IMR-90 (cell line): ENCODE results near the gene ABL1. TPM values are rescaled to one million over a fixed set of nuclear protein-coding genes. Genes with fewer than 3 reads are reported as not detected.

ENCODE experiments used
- ATAC-seq: fragments of 200-7000 bp; cut with Tn5 transposase; 2 replicates; pipeline ENCODE4 v1.9.1; 2020; ENCODE audit warnings: low read depth, mild to moderate bottlenecking, moderate library complexity
- BruUV-seq: library from RNA; stranded (reverse); fragments of 400-500 nt; replicated peaks from 2 replicates; lab custom pipeline; 2021; lab: Mats Ljungman, UMichigan
- CTCF ChIA-PET: fragments of 300-600 bp; formaldehyde crosslinking; extraction: SDS; loops from one replicate; lab custom pipeline; 2021; ENCODE audit warnings: antibody characterized with exemption; lab: Yijun Ruan, JAX
- POLR2A ChIA-PET: fragments of 300-600 bp; sonication (Branson Sonifier 250); formaldehyde crosslinking; loops from one replicate; lab custom pipeline; 2022; ENCODE audit warnings: antibody characterized with exemption; ENCODE audit not compliant: unreplicated experiment; lab: Charles Lee
- DNase-seq: peaks from one replicate; pipeline ENCODE4 v3.0.0; 2013
- H2AFZ ChIP-seq: replicated peaks from 2 replicates; pipeline ENCODE3; 2013; ENCODE audit warnings: low read length, mild to moderate bottlenecking; ENCODE audit not compliant: poor library complexity
- H2AK5ac ChIP-seq: 2 replicates; pipeline ENCODE4 v1.6.1; 2013; ENCODE audit warnings: low read depth, low read length, inconsistent platforms
- H2AK9ac ChIP-seq: replicated peaks from 2 replicates; pipeline ENCODE3; 2013; ENCODE audit warnings: mild to moderate bottlenecking, low read depth, low read length, moderate library complexity; ENCODE audit not compliant: poor library complexity
- H2BK120ac ChIP-seq: 2 replicates; pipeline ENCODE4 v1.6.1; 2013; ENCODE audit warnings: low read depth, low read length, inconsistent platforms
- H2BK15ac ChIP-seq: 3 replicates; pipeline ENCODE4 v1.6.1; 2013; ENCODE audit warnings: low read depth, low read length, inconsistent platforms
- H2BK20ac ChIP-seq: 2 replicates; pipeline ENCODE4 v1.6.1; 2013; ENCODE audit warnings: low read depth, mild to moderate bottlenecking, inconsistent platforms, low read length, moderate library complexity
- H2BK5ac ChIP-seq: 2 replicates; pipeline ENCODE4 v1.6.1; 2013; ENCODE audit warnings: mild to moderate bottlenecking, low read depth, low read length, inconsistent platforms; ENCODE audit not compliant: poor library complexity, severe bottlenecking
- H3K14ac ChIP-seq: replicated peaks from 2 replicates; pipeline ENCODE4 v1.6.1; 2013; ENCODE audit warnings: low read depth, low read length, inconsistent platforms
- H3K18ac ChIP-seq: 2 replicates; pipeline ENCODE4 v1.6.1; 2013; ENCODE audit warnings: low read depth, low read length, control low read depth
- H3K23ac ChIP-seq: 2 replicates; pipeline ENCODE4 v1.6.1; 2013; ENCODE audit warnings: low read depth, low read length, inconsistent platforms
- H3K27ac ChIP-seq: 2 replicates; pipeline ENCODE4 v1.5.1; 2013; ENCODE audit warnings: mild to moderate bottlenecking, control low read depth, low read length; ENCODE audit not compliant: insufficient read depth
- H3K27me3 ChIP-seq: 2 replicates; pipeline ENCODE4 v1.6.1; 2013; ENCODE audit warnings: low read length; ENCODE audit not compliant: control insufficient read depth, insufficient read depth
- H3K36me3 ChIP-seq: 2 replicates; pipeline ENCODE4 v1.6.1; 2013; ENCODE audit warnings: low read length, mixed read lengths; ENCODE audit not compliant: control insufficient read depth, insufficient read depth
- H3K4ac ChIP-seq: 2 replicates; pipeline ENCODE4 v1.6.1; 2013; ENCODE audit warnings: low read depth, low read length, inconsistent platforms
- H3K4me1 ChIP-seq: 2 replicates; pipeline ENCODE4 v1.6.1; 2013; ENCODE audit warnings: low read length, mixed read lengths; ENCODE audit not compliant: control insufficient read depth, insufficient read depth
- H3K4me2 ChIP-seq: 2 replicates; pipeline ENCODE4 v1.6.1; 2013; ENCODE audit warnings: low read depth, mild to moderate bottlenecking, control low read depth, low read length, moderate library complexity
- H3K4me3 ChIP-seq: 2 replicates; pipeline ENCODE4 v1.5.1; 2013; ENCODE audit warnings: low read depth, mild to moderate bottlenecking, control low read depth, low read length, moderate library complexity; ENCODE audit not compliant: insufficient read depth
- H3K56ac ChIP-seq: 2 replicates; pipeline ENCODE4 v1.6.1; 2013; ENCODE audit warnings: low read length, inconsistent platforms; ENCODE audit not compliant: insufficient read depth; ENCODE audit errors: extremely low read depth
- H3K79me1 ChIP-seq, 2 experiments: 2 replicates each; pipeline ENCODE4 v1.6.1; 2013; ENCODE audit warnings: low read length in 2 of 2, inconsistent platforms in 1 of 2, low read depth in 1 of 2
- H3K9ac ChIP-seq: 2 replicates; pipeline ENCODE4 v1.6.1; 2013; ENCODE audit warnings: low read depth, low read length, control low read depth
- H3K9me1 ChIP-seq: 2 replicates; pipeline ENCODE4 v1.6.1; 2013; ENCODE audit warnings: low read length, inconsistent platforms; ENCODE audit not compliant: insufficient read depth
- H3K9me3 ChIP-seq: 2 replicates; pipeline ENCODE4 v1.6.1; 2013; ENCODE audit warnings: low read length; ENCODE audit not compliant: control insufficient read depth, insufficient read depth
- H4K20me1 ChIP-seq: 2 replicates; pipeline ENCODE4 v1.6.1; 2013; ENCODE audit warnings: low read length, inconsistent platforms; ENCODE audit not compliant: insufficient read depth
- H4K5ac ChIP-seq: 2 replicates; pipeline ENCODE4 v1.6.1; 2013; ENCODE audit warnings: mild to moderate bottlenecking, low read depth, low read length, control low read depth
- H4K8ac ChIP-seq, 2 experiments: 2 replicates each; pipeline ENCODE4 v1.6.1; 2013; ENCODE audit warnings: low read depth in 2 of 2, low read length in 2 of 2, control low read depth in 1 of 2, inconsistent platforms in 1 of 2
- H4K91ac ChIP-seq: 2 replicates; pipeline ENCODE4 v1.6.1; 2013; ENCODE audit warnings: low read depth, low read length, inconsistent platforms; ENCODE audit not compliant: insufficient read depth
- BHLHE40 ChIP-seq: fragments of 150-350 bp; IDR thresholded peaks from 2 replicates; pipeline ENCODE4 v1.6.1; 2016; ENCODE audit warnings: mild to moderate bottlenecking, low read depth, low read length
- CEBPB ChIP-seq: IDR thresholded peaks from 2 replicates; pipeline ENCODE4 v1.6.1; 2012; ENCODE audit warnings: low read depth, low read length, improper control_type of control experiment
- CHD1 ChIP-seq: IDR thresholded peaks from 2 replicates; pipeline ENCODE4 v1.6.1; 2012; ENCODE audit warnings: low read depth, low read length, improper control_type of control experiment
- FOS ChIP-seq: fragments of 150-350 bp; IDR thresholded peaks from 2 replicates; pipeline ENCODE4 v1.6.1; 2016; ENCODE audit warnings: low read depth, low read length
- MAFK ChIP-seq: IDR thresholded peaks from 2 replicates; pipeline ENCODE4 v1.6.1; 2012; ENCODE audit warnings: low read depth, low read length, improper control_type of control experiment
- NFE2L2 ChIP-seq: fragments of 150-350 bp; IDR thresholded peaks from 2 replicates; pipeline ENCODE4 v1.6.1; 2016; ENCODE audit warnings: low read depth, mild to moderate bottlenecking, low read length
- POLR2A ChIP-seq: IDR thresholded peaks from 2 replicates; pipeline ENCODE4 v1.6.1; 2012; ENCODE audit warnings: mild to moderate bottlenecking, low read depth, low read length
- RCOR1 ChIP-seq: IDR thresholded peaks from 2 replicates; pipeline ENCODE4 v1.6.1; 2012; ENCODE audit warnings: mild to moderate bottlenecking, low read length, improper control_type of control experiment; ENCODE audit not compliant: insufficient replicate concordance
- RFX5 ChIP-seq: IDR thresholded peaks from 2 replicates; pipeline ENCODE4 v1.8.0; 2012; ENCODE audit warnings: low read depth, mild to moderate bottlenecking, low read length, moderate library complexity
- SMC3 ChIP-seq: fragments of 150-350 bp; IDR thresholded peaks from 2 replicates; pipeline ENCODE4 v1.6.1; 2016; ENCODE audit warnings: low read depth, mild to moderate bottlenecking, antibody characterized with exemption, low read length, moderate library complexity
- WGBS, 2 experiments: methylation state at CpG; one replicate each; pipeline versions ENCODE4 v1.1.5 to v1.1.7; 2013; ENCODE audit warnings: missing lambda C conversion rate in 2 of 2; ENCODE audit not compliant: insufficient read length in 1 of 2; ENCODE audit errors: extremely low coverage in 2 of 2; 5-methylcytosine and 5-hydroxymethylcytosine counted together
- dilution Hi-C: fragments of 300-500 bp; cut with HindIII; formaldehyde crosslinking; loops from one replicate; pipeline ENCODE4 v1.14.3; 2018; ENCODE audit warnings: low sequenced_read_pairs; ENCODE audit not compliant: unreplicated experiment
- in situ Hi-C: fragments of 300-500 bp; cut with MboI; formaldehyde crosslinking; loops from 3 replicates; pipeline ENCODE4 v1.14.3; 2019; ENCODE audit warnings: low sequenced_read_pairs, inconsistent platforms, mixed read lengths
- intact Hi-C: fragments of 100-400 bp; cut with micrococcal nuclease; formaldehyde crosslinking; loops from 2 replicates; pipeline ENCODE4 v1.10.0; 2022
- polyA plus RNA-seq, 3 experiments: library from polyadenylated mRNA; depleted of rRNA; stranded (reverse); fragments of >200 nt; gene quantifications; 2 replicates each; pipeline ENCODE4 v1.2.3, GENCODE V29; 2012; ENCODE audit warnings: low replicate concordance in 1 of 3
- total RNA-seq: library from RNA; depleted of rRNA; stranded (reverse); fragments of >200 nt; gene quantifications from 2 replicates; pipeline ENCODE4 v1.2.3, GENCODE V29; 2012
- TF ChIP-seq, protein P1 (sequence below): fragments of 150-350 bp; IDR thresholded peaks from 2 replicates; pipeline ENCODE4 v1.6.1; 2017; ENCODE audit warnings: mild to moderate bottlenecking, antibody characterized with exemption, low read length, low read depth

Gene ABL1
- total and polyA plus RNA-seq, 2 of the 4 experiments (the other 2 are of a cell fraction), result 33.7 to 49.1 TPM

GRCh38 chr9:130867556-130867955, 32.5 kb downstream of the ABL1 start:
- 100% methylated on average over 3 of the region's 9 CpGs; no CpG with 5 or more reads in 1 of the 2 experiments for WGBS, 2 experiments
- no peaks in the 10 kb centered on the region for H3K9me3 ChIP-seq
- no peak overlapping the region for H2BK20ac ChIP-seq
- no peak overlapping the region for H2AK9ac ChIP-seq
- no peak overlapping the region for H3K18ac ChIP-seq
- H2BK15ac ChIP-seq, result no peak overlapping the region
- no peak overlapping the region for H2BK120ac ChIP-seq
- no peak overlapping the region for H3K9ac ChIP-seq
- no peak overlapping the region for H4K5ac ChIP-seq
- H3K23ac ChIP-seq, result no peak overlapping the region
- H3K4me2 ChIP-seq, result no peak overlapping the region
- H3K27me3 ChIP-seq, result no peaks in the 10 kb centered on the region
- H3K79me1 ChIP-seq, result peaks cover 43 to 94% of the 10 kb centered on the region in 2 experiments
- no peak for DNase-seq
- no peak overlapping the region for H2AK5ac ChIP-seq
- ChIA-PET POLR2A (no interaction called here), CTCF (interaction anchor here (0.9 to 2.5 kb wide), 5 partner anchors 9 to 166 kb away, joined by 3 to 12 read pairs (median 6); no protein-coding TSS in a partner anchor)
- no peak overlapping the region for H4K91ac ChIP-seq
- dilution Hi-C loops (no loop called here), intact Hi-C loops (no loop called here), in situ Hi-C loops (no loop called here)
- no peak overlapping the region for H3K4me3 ChIP-seq
- no peak overlapping the region for H3K4ac ChIP-seq
- no peaks in the 10 kb centered on the region for H3K9me1 ChIP-seq
- no peak overlapping the region for H3K14ac ChIP-seq
- H3K27ac ChIP-seq, result no peak overlapping the region
- peaks cover 68% of the 10 kb centered on the region for H4K20me1 ChIP-seq
- no peak for ATAC-seq
- no peak overlapping the region for H2AFZ ChIP-seq
- H3K36me3 ChIP-seq, result peaks cover 51% of the 10 kb centered on the region
- no peak for TF ChIP-seq MAFK
- TF ChIP-seq RFX5, result no peak
- TF ChIP-seq, protein P1, sequence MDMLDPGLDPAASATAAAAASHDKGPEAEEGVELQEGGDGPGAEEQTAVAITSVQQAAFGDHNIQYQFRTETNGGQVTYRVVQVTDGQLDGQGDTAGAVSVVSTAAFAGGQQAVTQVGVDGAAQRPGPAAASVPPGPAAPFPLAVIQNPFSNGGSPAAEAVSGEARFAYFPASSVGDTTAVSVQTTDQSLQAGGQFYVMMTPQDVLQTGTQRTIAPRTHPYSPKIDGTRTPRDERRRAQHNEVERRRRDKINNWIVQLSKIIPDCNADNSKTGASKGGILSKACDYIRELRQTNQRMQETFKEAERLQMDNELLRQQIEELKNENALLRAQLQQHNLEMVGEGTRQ, result no peak
- no peak for TF ChIP-seq CHD1
- no peak for TF ChIP-seq BHLHE40
- no peak for TF ChIP-seq SMC3
- no peak for TF ChIP-seq NFE2L2
- TF ChIP-seq POLR2A, result no peak
- TF ChIP-seq RCOR1, result no peak
- no peak for TF ChIP-seq CEBPB
- no peak for TF ChIP-seq FOS
- H2BK5ac ChIP-seq, result no peak overlapping the region
- no peak overlapping the region for H4K8ac ChIP-seq
- peaks cover 3% of the 10 kb centered on the region; the same call in 1 of the 2 replicates for H3K4me1 ChIP-seq
- no peak overlapping the region for H3K56ac ChIP-seq
- no TSS peak for BruUV-seq
